GM18870 (cell line): ENCODE data around the gene GAGE10.
"Not testable (repeated sequence)": the region's sequence is repeated elsewhere in the genome, so short reads cannot be mapped to it uniquely, and the experiment has no call there.

Experiments used
- ATAC-seq: cut with Tn5 transposase; IDR thresholded peaks from one replicate; pipeline ENCODE4 v1.9.1; 2021; ENCODE audit warnings: moderate library complexity; ENCODE audit not compliant: unreplicated experiment

GAGE10 gene

DNA sequence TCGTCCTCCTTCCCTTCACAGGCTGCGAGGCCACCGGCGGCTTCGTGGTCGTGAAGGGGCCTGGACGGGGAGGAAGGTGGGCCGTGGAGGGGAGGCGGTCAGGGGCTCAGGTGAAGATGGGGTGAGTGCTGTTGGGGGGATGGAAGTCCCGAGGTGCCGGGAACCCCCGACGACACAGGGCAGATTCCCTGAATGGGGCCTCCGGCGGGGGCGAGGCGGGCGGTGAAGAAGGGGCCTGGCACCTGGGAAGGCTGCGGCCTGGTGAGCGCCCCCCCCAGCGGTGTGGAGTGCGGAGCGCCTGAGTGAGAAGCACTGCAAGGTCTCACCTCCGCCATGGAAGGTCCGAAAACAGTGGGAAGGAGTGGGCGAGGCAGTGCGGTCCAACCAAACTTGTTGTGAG lies 18.8 kb downstream of the GAGE10 start:
- not testable (repeated sequence) for ATAC-seq

- ATAC-seq = not testable (repeated sequence)
These were observed 20.3 kb downstream of the GAGE10 start for GRCh38 chrX:49323735-49324134.

- ATAC-seq = not testable (repeated sequence)
These were observed 27.0 kb downstream of the GAGE10 start for GRCh38 chrX:49330421-49330820.

DNA sequence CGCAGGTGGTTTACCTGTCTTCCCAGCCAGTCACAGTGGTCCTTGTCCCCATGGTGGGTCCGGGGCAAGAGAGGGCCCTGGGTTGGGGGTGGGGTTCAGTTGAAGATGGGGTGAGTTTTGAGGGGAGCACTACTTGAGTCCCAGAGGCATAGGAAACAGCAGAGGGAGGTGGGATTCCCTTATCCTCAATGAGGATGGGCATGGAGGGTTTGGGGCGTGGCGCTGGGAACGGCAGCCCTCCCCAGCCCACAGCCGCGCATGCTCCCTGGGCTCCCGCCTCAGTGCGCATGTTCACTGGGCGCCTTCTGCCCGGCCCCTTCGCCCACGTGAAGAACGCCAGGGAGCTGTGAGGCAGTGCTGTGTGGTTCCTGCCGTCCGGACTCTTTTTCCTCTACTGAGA lies 27.8 kb downstream of the GAGE10 start, which contains the start of gene GAGE13:
TSS of gene GAGE13 (plus strand) at position 301 of the 400 bp plus-strand sequence. CDS start 1,156 bp downstream, outside the sequence.
- ATAC-seq = not testable (repeated sequence)

DNA sequence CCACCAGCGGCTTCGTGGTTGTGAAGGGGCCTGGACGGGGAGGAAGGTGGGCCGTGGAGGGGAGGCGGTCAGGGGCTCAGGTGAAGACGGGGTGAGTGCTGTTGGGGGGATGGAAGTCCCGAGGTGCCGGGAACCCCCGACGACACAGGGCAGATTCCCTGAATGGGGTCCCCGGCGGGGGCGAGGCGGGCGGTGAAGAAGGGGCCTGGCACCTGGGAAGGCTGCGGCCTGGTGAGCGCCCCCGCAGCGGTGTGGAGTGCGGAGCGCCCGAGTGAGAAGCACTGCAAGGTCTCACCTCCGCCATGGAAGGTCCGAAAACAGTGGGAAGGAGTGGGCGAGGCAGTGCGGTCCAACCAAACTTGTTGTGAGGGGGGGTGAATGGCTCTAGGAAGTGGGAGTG lies 28.4 kb downstream of the GAGE10 start:
- not testable (repeated sequence) for ATAC-seq

DNA sequence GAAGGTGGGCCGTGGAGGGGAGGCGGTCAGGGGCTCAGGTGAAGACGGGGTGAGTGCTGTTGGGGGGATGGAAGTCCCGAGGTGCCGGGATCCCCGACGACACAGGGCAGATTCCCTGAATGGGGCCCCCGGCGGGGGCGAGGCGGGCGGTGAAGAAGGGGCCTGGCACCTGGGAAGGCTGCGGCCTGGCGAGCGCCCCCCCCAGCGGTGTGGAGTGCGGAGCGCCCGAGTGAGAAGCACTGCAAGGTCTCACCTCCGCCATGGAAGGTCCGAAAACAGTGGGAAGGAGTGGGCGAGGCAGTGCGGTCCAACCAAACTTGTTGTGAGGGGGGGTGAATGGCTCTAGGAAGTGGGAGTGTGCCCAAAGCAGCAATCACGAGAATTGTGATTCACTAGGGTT lies 38.0 kb downstream of the GAGE10 start:
- not testable (repeated sequence) for ATAC-seq

GRCh38 chrX:49344496-49345175 lies 41.2 kb downstream of the GAGE10 start:
- ATAC-seq = not testable (repeated sequence)

- not testable (repeated sequence) for ATAC-seq
These were observed 42.0 kb downstream of the GAGE10 start for GRCh38 chrX:49345402-49345801.

DNA sequence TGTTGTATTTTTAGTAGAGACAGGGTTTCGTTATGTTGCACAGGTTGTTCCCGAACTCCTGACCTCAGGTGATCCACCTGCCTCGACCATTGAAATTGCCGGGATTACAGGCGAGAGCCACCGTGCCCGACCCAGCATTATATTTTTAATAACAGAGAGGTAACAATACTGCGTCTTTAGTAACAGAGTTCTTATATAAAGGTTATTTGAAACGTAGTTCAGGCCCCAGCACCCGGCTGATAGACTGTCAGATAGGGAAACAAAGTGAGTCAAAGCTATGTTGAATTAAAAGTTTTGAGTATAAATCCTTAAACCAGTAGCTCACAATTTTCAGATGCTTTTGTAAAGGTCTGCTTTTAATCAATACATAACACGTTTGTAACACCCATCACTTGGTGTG lies 42.7 kb downstream of the GAGE10 start:
- ATAC-seq = not testable (repeated sequence)
